Tibial nerve (tissue), 4 donors: ENCODE data around the gene CRYBA1. TPM values are rescaled to one million over a fixed set of nuclear protein-coding genes. Genes with fewer than 3 reads are reported as not detected.
A peak's percentile ranks its signal among the peaks of the same experiment; 100 is the strongest.

Source experiments
- DNase-seq, 2 donors: peaks; one replicate each; pipeline ENCODE4 v3.0.0-alpha.2; 2019; ENCODE audit warnings: low spot score in 2 of 2
- H3K27ac ChIP-seq, 4 donors: fragments of 200-600 bp; sonication (generic) in 3 of 4; one replicate each; pipeline ENCODE4 v1.5.1; 2017 to 2019; ENCODE audit warnings: mild to moderate bottlenecking in 1 of 4
- H3K27me3 ChIP-seq, 2 donors: fragments of 200-600 bp; sonication (generic) in 1 of 2; one replicate each; pipeline versions ENCODE4 v1.5.1 to v1.6.0; 2017 to 2019
- H3K36me3 ChIP-seq, 3 donors: fragments of 200-600 bp; sonication (generic); one replicate each; pipeline ENCODE4 v1.5.1; 2018 to 2019
- H3K4me1 ChIP-seq, 4 donors: fragments of 200-600 bp; sonication (generic) in 3 of 4; one replicate each; pipeline ENCODE4 v1.5.1; 2017 to 2019
- H3K4me3 ChIP-seq, 4 donors: fragments of 200-600 bp; sonication (generic) in 3 of 4; one replicate each; pipeline ENCODE4 v1.5.1; 2017 to 2019; ENCODE audit warnings: mild to moderate bottlenecking in 1 of 4, moderate library complexity in 1 of 4
- H3K9me3 ChIP-seq, 4 donors: fragments of 200-600 bp; sonication (generic) in 3 of 4; one replicate each; pipeline ENCODE4 v1.5.1; 2017 to 2019
- CTCF ChIP-seq, 5 experiments: fragments of 200-600 bp in 3 of 5; fragments of 450-650 bp in 2 of 5; sonication (generic) in 3 of 5; IDR thresholded peaks; one replicate each; pipeline ENCODE4 v1.5.1; 2016 to 2019; ENCODE audit warnings: antibody characterized with exemption in 5 of 5, mild to moderate bottlenecking in 3 of 5, moderate library complexity in 2 of 5
- EP300 ChIP-seq, 2 donors: sonication (generic); formaldehyde crosslinking; IDR thresholded peaks; one replicate each; pipeline ENCODE4 v1.6.1; 2017; ENCODE audit warnings: antibody characterized with exemption in 2 of 2, mild to moderate bottlenecking in 1 of 2
- POLR2A ChIP-seq, 2 donors: fragments of 450-650 bp; IDR thresholded peaks; one replicate each; pipeline ENCODE4 v1.6.1; 2017; ENCODE audit warnings: antibody characterized with exemption in 2 of 2, mild to moderate bottlenecking in 2 of 2, moderate library complexity in 2 of 2
- WGBS, 2 donors: methylation state at CpG; one replicate each; pipeline ENCODE4 v1.1.5; 2018; 5-methylcytosine and 5-hydroxymethylcytosine counted together
- total RNA-seq, 4 donors: library from RNA; depleted of rRNA; stranded (reverse); fragments of >200 nt; gene quantifications; one replicate each; pipeline ENCODE4 v1.1.0, GENCODE V29; 2016

The CRYBA1 gene
- total RNA-seq, 4 donors from 2014 or later = not detected

GRCh38 chr17:29240477-29240876 lies 6.2 kb upstream of the CRYBA1 start:
- Histone ChIP-seq H3K4me3 (no peak overlapping the region), H3K27me3 (no peaks in the 10 kb centered on the region), H3K36me3 (no peaks in the 10 kb centered on the region), H3K27ac (peak overlapping the region in 3 of 4 donors; percentile 17 to 65 (median 57)), H3K4me1 (peaks cover 0 to 12% (median 6%) of the 10 kb centered on the region in 4 donors), H3K9me3 (no peaks in the 10 kb centered on the region)
- TF ChIP-seq EP300 (IDR thresholded peaks at IDR 0.05) (no peak), CTCF (IDR thresholded peaks at IDR 0.05) (no peak), POLR2A (IDR thresholded peaks at IDR 0.05) (no peak)
- 47 to 67% methylated on average over 2 of the region's 2 CpGs for WGBS, 2 donors
- no peak for DNase-seq

GRCh38 chr17:29240968-29241963 lies 5.4 kb upstream of the CRYBA1 start:
- Histone ChIP-seq H3K27ac (peak overlapping the region in 3 of 4 donors; percentile 17 to 65 (median 57)), H3K27me3 (no peaks in the 10 kb centered on the region), H3K9me3 (no peaks in the 10 kb centered on the region), H3K4me3 (no peak overlapping the region), H3K36me3 (no peaks in the 10 kb centered on the region), H3K4me1 (peaks cover 0 to 12% (median 6%) of the 10 kb centered on the region in 4 donors)
- no peak for DNase-seq
- WGBS, 2 donors = 61 to 63% methylated on average over 9 of the region's 9 CpGs
- TF ChIP-seq EP300 (IDR thresholded peaks at IDR 0.05) = peak in 1 of 2 donors; percentile 31
- TF ChIP-seq CTCF (IDR thresholded peaks at IDR 0.05) = no peak
- TF ChIP-seq POLR2A (IDR thresholded peaks at IDR 0.05) = no peak

GRCh38 chr17:29242051-29242450 lies 4.6 kb upstream of the CRYBA1 start:
- no peaks in the 10 kb centered on the region for H3K27me3 ChIP-seq
- TF ChIP-seq CTCF (IDR thresholded peaks at IDR 0.05) = no peak
- no peak for TF ChIP-seq EP300 (IDR thresholded peaks at IDR 0.05)
- TF ChIP-seq POLR2A (IDR thresholded peaks at IDR 0.05) = no peak
- no peak for DNase-seq
- H3K4me1 ChIP-seq = peaks cover 0 to 12% (median 6%) of the 10 kb centered on the region in 4 donors
- no peaks in the 10 kb centered on the region for H3K9me3 ChIP-seq
- H3K4me3 ChIP-seq = no peak overlapping the region
- H3K36me3 ChIP-seq = no peaks in the 10 kb centered on the region
- no peak overlapping the region for H3K27ac ChIP-seq
- 100% methylated on average over 1 of the region's 1 CpG for WGBS, 2 donors

GRCh38 chr17:29242790-29243189 lies 3.9 kb upstream of the CRYBA1 start:
- Histone ChIP-seq H3K27ac (no peak overlapping the region), H3K9me3 (no peaks in the 10 kb centered on the region), H3K27me3 (no peaks in the 10 kb centered on the region), H3K36me3 (no peaks in the 10 kb centered on the region), H3K4me1 (peaks cover 0 to 12% (median 6%) of the 10 kb centered on the region in 4 donors), H3K4me3 (no peak overlapping the region)
- no peak for TF ChIP-seq CTCF (IDR thresholded peaks at IDR 0.05)
- WGBS, 2 donors = 93 to 95% methylated on average over 6 of the region's 6 CpGs
- no peak for DNase-seq

GRCh38 chr17:29243792-29244191 lies 2.9 kb upstream of the CRYBA1 start:
- 49 to 65% methylated on average over 4 of the region's 4 CpGs for WGBS, 2 donors
- TF ChIP-seq EP300 (IDR thresholded peaks at IDR 0.05) = no peak
- TF ChIP-seq POLR2A (IDR thresholded peaks at IDR 0.05) = no peak
- Histone ChIP-seq H3K4me1 (peaks cover 0 to 12% (median 6%) of the 10 kb centered on the region in 4 donors), H3K36me3 (no peaks in the 10 kb centered on the region), H3K27ac (no peak overlapping the region), H3K27me3 (no peaks in the 10 kb centered on the region), H3K4me3 (no peak overlapping the region), H3K9me3 (no peaks in the 10 kb centered on the region)
- DNase-seq = no peak
